ENCODE results near the gene ACTRT2.

ACTRT2 gene

GRCh38 chr1:3053986-3054385 lies 32.7 kb downstream of the ACTRT2 start:
- DNase-seq (ENCODE audit: low read depth, low spot score) = no peak

- no peak for DNase-seq (ENCODE audit: low read depth, low spot score)
Measured at GRCh38 chr1:3054474-3054873, 33.2 kb downstream of the ACTRT2 start.

DNA sequence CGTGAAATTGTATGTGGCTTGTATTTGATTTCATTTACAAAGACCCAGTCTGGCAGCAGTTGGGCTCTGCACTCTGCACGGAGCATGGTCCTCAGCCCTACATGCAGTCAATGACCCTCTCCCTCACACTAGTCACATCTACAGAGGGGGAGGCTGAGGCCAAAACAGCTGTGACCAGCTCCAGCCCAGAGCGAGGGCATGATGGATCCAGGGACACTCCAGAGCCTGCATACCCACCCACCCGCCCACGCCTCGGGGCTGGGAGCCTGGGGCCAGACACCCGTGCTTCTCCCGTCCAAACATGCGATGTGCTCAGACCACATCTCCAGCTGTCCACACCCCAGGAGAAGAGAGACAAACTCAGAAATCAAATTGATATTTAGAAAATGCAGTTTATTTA lies 33.8 kb downstream of the ACTRT2 start:
- no peak for DNase-seq (ENCODE audit: low read depth, low spot score)

DNA sequence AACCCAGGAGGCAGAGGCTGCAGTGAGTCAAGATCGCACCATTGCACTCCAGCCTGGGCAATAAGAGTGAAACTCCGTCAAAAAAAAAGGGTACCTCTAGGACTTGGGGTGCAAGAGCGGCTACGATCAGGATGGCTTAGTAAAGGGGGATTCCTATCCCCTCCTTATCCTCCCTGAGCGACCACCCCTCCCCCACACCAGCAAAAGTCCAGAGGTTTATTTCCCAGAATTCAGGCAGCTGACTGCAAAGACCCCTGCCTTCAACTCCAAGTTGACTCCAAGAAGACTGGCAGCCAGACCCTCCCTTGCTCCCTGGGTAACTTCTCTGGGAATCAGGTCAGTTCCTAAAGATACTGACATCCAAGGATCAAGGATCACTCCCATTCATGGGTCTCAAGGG lies 35.4 kb downstream of the ACTRT2 start:
- DNase-seq (ENCODE audit: low read depth, low spot score) = no peak

DNA sequence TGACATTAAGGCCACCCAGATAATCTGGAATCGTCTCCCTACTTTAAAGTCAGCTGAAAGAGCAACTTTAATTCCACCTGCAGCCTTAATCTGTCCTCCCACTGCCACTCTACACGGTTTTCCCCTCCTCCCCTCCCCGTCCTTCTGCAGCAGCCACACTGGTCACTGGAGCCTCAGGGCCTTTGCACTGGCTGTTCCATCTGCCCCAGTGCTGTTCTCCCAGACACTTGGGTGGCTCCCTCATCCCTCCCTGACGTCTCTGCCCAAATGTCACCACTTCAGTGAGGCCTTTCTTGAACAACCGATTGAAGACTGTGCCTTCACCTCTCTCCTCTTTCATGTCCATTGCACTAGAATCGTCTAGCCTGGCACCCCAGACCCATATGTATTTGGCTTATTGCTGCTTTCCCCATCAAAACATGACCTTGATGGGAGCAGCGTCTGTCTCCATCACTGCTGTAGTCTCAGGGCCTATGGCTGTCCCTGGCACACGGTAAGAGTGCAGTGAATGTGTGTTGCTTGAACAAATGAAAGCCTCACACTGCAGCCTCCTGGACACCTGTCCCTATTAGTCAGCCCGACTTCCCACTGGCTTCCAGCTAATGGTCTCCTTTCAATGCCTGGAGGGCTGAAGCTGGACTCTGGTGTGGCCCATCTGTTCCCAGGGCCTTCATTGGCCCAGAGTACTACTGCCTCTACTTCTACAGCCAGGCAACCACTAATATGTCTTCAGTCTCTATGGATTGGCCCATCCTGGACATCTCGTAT lies 37.2 kb downstream of the ACTRT2 start:
- no peak for DNase-seq (ENCODE audit: low read depth, low spot score)

DNA sequence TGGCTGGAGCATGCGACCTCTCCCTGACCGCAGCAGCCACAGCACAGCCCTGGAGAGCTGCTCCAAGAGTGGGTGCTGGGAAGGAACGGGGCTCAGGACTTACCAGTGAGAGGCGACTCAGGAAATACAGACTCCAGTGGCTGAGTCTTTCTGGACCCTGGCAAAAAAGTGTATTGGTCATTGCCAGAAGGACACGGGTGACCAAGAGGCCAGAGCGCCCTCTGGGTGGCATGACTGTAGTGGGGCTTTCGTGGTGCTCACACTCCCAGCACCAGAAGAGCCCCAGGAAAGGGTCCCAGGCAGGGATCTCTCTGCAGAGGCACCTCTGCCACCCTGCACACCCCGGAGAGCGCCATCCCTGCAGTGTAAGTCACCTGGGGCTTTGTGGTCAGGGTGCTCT lies 38.9 kb downstream of the ACTRT2 start:
- DNase-seq (ENCODE audit: low read depth, low spot score) = no peak

DNA sequence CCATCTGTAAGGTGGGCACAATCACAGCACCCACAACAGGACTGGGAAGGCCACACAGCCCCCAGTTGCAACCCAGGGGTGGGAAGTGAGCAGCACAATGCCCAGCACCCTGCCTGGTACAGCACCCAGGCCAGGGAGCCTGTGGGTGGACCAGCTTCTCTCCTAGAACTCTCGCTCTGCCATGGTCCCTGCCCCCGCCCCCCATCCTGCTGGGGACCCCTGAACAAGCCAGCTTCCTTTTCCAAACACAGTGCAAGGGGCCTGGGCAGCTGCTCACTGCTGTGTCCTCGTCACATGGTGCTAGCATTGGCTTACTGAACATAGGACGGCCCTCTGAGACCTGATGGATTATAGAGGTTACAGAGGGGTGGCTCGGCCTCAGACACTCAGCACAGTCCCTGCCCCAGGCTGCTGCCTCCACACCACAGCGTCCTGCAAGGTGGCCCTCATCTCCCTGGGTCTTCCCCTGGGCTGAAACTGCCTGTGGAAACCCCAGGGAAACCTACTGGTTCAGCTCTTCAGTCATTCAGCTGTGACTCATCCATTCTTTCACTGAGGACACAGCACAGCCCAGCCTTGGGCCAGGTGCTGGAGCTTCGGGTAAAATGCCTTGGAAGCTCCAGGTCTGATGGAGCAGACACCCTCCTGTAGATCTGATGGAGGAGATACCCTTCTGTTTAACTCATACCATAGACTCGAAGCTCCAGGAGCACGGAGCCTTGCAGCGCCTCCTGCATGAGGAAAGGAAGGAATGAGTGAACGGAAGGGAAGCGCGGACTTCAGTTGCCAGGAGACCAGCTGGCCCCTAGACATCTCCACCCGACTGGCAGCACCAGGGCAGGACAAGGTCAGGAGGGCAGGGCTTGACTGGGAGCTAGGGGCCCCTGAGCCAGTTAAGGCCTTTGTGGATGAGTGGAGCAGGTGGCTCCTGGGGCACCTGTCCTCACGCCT lies 39.6 kb downstream of the ACTRT2 start:
- DNase-seq (ENCODE audit: low read depth, low spot score) = no peak

GRCh38 chr1:3061566-3061965 lies 40.3 kb downstream of the ACTRT2 start:
- no peak for DNase-seq (ENCODE audit: low read depth, low spot score)

GRCh38 chr1:3061981-3062615 lies 40.8 kb downstream of the ACTRT2 start:
- no peak for DNase-seq (ENCODE audit: low read depth, low spot score)

DNA sequence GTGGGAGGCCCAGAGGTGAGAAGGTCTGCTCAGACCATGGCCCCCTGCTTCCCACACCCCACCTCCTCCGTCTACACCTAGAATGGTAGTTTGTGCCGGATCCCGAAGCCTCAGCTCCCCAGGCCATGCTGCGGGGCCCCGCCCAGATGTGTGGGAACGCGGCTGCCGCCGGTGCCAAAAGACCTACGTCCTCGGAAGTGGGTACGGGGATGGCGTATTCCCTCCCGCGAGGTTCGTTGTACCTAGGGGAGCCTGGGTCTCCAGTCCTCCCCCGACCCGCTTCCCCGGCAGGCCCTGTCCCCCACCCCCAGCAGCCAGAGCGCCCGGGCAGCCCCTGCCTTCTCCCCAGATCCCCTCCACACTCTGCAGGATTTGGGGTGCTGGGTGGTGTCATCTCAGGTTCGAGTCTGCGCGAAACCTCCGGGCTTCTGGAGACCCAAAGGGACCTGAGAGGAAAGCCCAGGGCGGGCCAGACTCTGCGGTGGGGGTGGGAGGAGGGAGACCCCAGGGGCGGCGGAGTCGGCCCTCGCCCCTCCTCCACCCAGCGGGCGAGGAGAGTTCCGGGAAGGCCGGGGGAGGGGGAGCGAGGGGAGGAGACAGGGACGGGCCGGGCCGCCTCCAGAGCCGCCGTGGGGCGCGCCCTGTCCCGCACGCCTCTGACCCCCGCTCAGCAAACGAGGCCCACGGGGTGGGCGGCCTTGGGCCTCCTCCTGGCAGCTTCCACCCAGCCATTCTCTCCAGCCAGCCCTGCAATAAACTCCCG lies 41.5 kb downstream of the ACTRT2 start:
- DNase-seq (ENCODE audit: low read depth, low spot score) = no peak

GRCh38 chr1:3063379-3064295 lies 42.4 kb downstream of the ACTRT2 start:
- no peak for DNase-seq (ENCODE audit: low read depth, low spot score)

- DNase-seq (ENCODE audit: low read depth, low spot score) = no peak
Measured at GRCh38 chr1:3064296-3064850, 43.1 kb downstream of the ACTRT2 start.

- no peak for DNase-seq (ENCODE audit: low read depth, low spot score)
Measured at GRCh38 chr1:3064901-3065300, 43.6 kb downstream of the ACTRT2 start.

- DNase-seq (ENCODE audit: low read depth, low spot score) = no peak
Measured at GRCh38 chr1:3065396-3065795, 44.1 kb downstream of the ACTRT2 start.

GRCh38 chr1:3065797-3066196 lies 44.5 kb downstream of the ACTRT2 start:
- DNase-seq (ENCODE audit: low read depth, low spot score) = no peak

DNA sequence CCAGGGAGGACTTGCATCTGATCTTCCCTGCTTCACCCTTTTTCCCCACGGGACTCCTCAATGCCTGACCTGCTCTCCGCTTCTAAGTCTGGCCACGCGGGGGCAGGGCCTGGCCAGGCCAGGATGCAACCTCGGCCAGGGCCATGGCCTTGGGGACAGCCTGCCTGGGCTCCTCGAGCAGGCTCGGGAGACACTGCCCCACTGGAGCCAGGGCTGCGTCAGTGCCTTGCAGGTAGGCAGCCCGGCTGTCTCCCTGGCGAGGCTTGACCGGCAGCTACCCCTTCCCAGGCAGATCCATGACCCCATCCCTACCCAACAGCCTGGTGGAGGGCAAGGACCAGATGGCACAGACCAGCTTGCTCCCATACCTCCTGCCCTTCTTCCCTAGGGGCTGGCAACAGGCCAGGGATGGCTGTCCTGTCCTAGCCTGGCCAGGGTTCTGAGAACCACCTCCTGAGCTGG lies 45.0 kb downstream of the ACTRT2 start:
- DNase-seq (ENCODE audit: low read depth, low spot score) = no peak

GRCh38 chr1:3066826-3067225 lies 45.6 kb downstream of the ACTRT2 start:
- no peak for DNase-seq (ENCODE audit: low read depth, low spot score)

DNA sequence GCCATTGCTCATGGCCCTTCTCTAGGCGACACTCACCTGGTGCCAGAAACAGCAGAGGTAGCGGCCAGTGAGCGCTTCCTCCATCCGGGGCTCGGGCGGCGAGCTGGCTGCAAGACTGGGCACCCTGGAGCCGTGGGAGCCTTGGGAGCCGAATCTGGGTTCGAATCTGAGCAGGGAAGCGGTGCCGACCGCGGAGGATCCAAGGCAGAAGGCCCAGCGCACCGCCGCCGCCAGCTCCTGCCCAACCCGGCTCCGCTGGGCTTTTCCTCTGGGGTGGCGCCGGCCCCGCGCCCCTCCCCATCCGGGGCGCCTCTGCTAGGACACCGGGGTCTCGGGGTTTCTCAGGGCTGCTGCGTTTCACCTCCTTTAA lies 46.0 kb downstream of the ACTRT2 start:
- DNase-seq (ENCODE audit: low read depth, low spot score) = no peak

DNA sequence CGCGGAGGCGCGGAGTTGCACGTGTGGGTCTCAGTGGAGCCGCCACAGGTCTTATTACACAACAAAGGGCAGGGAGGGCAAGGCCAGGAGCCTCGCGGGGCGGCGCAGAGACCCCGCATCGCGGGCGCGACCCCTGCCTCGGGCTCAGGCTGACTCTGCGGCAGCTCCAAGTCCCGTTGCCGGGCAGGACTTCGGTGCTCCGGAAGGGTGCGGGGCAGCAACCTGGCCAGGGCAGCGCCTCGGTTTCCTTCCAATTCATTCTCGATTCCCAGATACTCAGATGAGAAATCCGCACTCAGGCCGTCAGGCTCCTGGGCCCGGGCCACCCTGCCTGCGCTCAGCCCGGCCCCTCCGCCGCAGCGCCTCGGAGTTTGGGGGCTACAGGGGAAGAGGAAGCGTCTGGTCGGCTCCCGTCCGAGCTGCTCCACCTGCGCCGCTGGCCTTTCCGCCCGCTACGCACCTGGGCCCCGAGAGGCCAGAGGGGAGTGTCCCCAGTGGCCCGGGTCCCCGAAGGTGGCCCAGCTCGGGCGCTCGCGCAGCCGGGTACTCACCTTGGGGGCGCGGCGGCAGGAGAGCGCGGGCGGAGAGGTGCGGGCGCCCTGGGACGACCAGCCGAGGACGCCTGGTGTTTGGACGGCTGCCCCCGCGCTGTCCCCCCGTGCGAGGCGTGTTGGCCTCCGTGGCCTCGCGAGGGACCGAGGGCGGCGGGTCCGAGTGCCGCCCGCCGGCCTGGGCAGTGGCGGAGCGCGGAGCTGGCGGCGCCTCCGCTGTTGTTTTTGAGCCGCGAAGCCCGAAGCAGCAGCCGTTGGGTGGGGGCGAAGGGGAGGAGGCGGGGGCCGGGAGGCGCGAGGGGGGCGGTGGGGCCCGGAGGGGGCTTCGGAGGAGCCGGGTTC lies 46.6 kb downstream of the ACTRT2 start:
- no peak for DNase-seq (ENCODE audit: low read depth, low spot score)
